HepG2 (cell line): Measurements from ENCODE around the gene CCDC122.

ENCODE experiments used
- ELF1 ChIP-seq: sonication (generic); formaldehyde crosslinking; IDR thresholded peaks from 2 replicates; pipeline ENCODE4 v1.4.0; 2020; ENCODE audit warnings: missing genetic modification reagents
- EP300 ChIP-seq, 3 experiments: sonication (generic) in 1 of 3; formaldehyde crosslinking in 1 of 3; IDR thresholded peaks; 2 replicates each; pipeline versions ENCODE4 v1.5.1 to v1.6.1; 2011 to 2020; ENCODE audit warnings: low read depth in 2 of 3, low read length in 2 of 3, borderline replicate concordance in 1 of 3, improper control_type of control experiment in 1 of 3, mild to moderate bottlenecking in 1 of 3, missing genetic modification reagents in 1 of 3, moderate library complexity in 1 of 3
- EZH2 ChIP-seq: conservative IDR thresholded peaks from 2 replicates; pipeline ENCODE4 v1.6.1; 2012; ENCODE audit warnings: mild to moderate bottlenecking, low read depth, low read length, moderate library complexity
- KDM1A ChIP-seq: IDR thresholded peaks from 2 replicates; pipeline ENCODE4 v1.6.1; 2016; ENCODE audit warnings: missing compliant biosample characterization
- NCOA2 ChIP-seq: sonication (generic); formaldehyde crosslinking; IDR thresholded peaks from 2 replicates; pipeline ENCODE4 v1.8.0; 2022; ENCODE audit warnings: inconsistent platforms
- NFE2L2 ChIP-seq: fragments of 150-350 bp; IDR thresholded peaks from 2 replicates; pipeline ENCODE4 v1.6.1; 2014; ENCODE audit warnings: low read length
- NPAS2 ChIP-seq: sonication (generic); formaldehyde crosslinking; IDR thresholded peaks from 2 replicates; pipeline ENCODE4 v1.8.0; 2022; ENCODE audit warnings: mild to moderate bottlenecking, missing genetic modification reagents, borderline replicate concordance
- SUZ12 ChIP-seq: fragments of 150-350 bp; IDR thresholded peaks from 2 replicates; pipeline ENCODE4 v1.6.1; 2014; ENCODE audit warnings: low read depth, low read length
- TAF15 ChIP-seq: fragments of 200-400 bp; formaldehyde crosslinking; IDR thresholded peaks from one replicate; pipeline ENCODE4 v1.6.1; 2018; ENCODE audit warnings: mild to moderate bottlenecking, low read depth, low read length; ENCODE audit not compliant: poor library complexity, severe bottlenecking
- ZNF678 ChIP-seq: sonication (generic); formaldehyde crosslinking; IDR thresholded peaks from 2 replicates; pipeline ENCODE4 v1.4.0; 2020; ENCODE audit warnings: mild to moderate bottlenecking, missing genetic modification reagents
- ZSCAN30 ChIP-seq: sonication (generic); formaldehyde crosslinking; IDR thresholded peaks from 2 replicates; pipeline ENCODE4 v1.5.0; 2020; ENCODE audit warnings: mild to moderate bottlenecking, missing genetic modification reagents
- TF ChIP-seq, protein P1 (sequence below): sonication (generic); formaldehyde crosslinking; IDR thresholded peaks from 2 replicates; pipeline ENCODE4 v1.5.0; 2020; ENCODE audit warnings: mild to moderate bottlenecking, missing genetic modification reagents, moderate library complexity
- TF ChIP-seq, protein P2 (sequence below), 2 experiments: IDR thresholded peaks; 2 replicates each; pipeline ENCODE4 v1.6.1; 2011 to 2012; ENCODE audit warnings: low read length in 2 of 2, borderline replicate concordance in 1 of 2, low read depth in 1 of 2, mild to moderate bottlenecking in 1 of 2, moderate library complexity in 1 of 2
- TF ChIP-seq, protein P3 (sequence below): sonication (generic); formaldehyde crosslinking; IDR thresholded peaks from 2 replicates; pipeline ENCODE4 v1.4.0; 2020; ENCODE audit warnings: missing genetic modification reagents

DNA sequence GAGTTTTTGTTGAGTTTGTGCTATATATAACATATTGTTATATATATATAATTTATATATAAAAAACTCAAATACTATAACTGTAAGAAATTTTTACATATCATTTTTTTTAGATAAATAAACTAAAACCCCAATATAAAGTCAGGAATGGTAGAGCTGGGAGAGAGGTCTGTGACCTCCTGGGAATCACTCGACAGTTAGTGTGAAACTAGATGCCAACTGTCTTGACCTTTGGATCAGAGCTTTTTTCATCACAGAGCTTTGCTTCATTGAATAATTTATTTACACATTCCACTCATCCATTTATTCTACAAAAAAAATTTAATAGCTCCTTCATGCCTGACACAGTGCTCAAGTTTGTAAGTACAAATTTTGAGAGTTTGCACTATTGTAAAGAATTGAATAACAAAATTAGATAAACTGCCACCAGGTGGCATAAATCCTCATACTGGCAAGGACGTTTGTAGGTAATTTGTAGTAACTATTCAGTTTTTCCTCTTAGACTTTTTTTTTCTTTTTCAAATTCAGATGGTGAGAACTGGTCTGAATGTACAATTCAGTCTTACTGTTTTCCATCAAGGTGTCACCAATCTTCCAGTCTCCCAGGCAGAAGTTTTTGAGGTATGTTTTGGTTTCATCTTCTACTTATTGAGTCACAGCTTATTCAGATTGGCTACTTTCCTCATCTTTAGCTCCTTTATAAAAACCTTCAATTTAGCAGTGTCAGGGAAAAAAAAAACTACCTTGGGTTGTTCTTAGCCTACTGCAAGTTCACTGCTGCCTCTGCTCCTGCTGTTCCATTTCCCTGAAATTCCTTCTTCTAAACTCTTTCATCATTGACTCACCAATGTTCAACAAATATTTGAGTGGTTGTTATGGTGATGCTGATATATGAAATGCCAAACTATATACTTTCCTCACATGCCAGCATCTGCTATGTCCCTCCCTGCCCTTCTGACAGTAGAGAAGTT is 28.9 kb upstream of the CCDC122 start:
- TF ChIP-seq SUZ12 (no peak), ZNF678 (CRISPR knock-in tag) (no peak), KDM1A (no peak), ZSCAN30 (CRISPR knock-in tag) (no peak), NPAS2 (no peak), NCOA2 (CRISPR knock-in tag) (no peak), EZH2 (no peak), ELF1 (CRISPR knock-in tag) (no peak), EP300 (IDR thresholded peaks at IDR 0.05; ENCODE audit: low read depth in 2 of 2, low read length in 2 of 2) (no peak), EP300 (CRISPR knock-in tag; IDR thresholded peaks at IDR 0.05; ENCODE audit: borderline replicate concordance) (no peak), TAF15 (no peak), NFE2L2 (no peak)
- TF ChIP-seq, protein P1, sequence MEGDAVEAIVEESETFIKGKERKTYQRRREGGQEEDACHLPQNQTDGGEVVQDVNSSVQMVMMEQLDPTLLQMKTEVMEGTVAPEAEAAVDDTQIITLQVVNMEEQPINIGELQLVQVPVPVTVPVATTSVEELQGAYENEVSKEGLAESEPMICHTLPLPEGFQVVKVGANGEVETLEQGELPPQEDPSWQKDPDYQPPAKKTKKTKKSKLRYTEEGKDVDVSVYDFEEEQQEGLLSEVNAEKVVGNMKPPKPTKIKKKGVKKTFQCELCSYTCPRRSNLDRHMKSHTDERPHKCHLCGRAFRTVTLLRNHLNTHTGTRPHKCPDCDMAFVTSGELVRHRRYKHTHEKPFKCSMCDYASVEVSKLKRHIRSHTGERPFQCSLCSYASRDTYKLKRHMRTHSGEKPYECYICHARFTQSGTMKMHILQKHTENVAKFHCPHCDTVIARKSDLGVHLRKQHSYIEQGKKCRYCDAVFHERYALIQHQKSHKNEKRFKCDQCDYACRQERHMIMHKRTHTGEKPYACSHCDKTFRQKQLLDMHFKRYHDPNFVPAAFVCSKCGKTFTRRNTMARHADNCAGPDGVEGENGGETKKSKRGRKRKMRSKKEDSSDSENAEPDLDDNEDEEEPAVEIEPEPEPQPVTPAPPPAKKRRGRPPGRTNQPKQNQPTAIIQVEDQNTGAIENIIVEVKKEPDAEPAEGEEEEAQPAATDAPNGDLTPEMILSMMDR (CRISPR knock-in tag), result peak; percentile 48
- TF ChIP-seq, protein P2, sequence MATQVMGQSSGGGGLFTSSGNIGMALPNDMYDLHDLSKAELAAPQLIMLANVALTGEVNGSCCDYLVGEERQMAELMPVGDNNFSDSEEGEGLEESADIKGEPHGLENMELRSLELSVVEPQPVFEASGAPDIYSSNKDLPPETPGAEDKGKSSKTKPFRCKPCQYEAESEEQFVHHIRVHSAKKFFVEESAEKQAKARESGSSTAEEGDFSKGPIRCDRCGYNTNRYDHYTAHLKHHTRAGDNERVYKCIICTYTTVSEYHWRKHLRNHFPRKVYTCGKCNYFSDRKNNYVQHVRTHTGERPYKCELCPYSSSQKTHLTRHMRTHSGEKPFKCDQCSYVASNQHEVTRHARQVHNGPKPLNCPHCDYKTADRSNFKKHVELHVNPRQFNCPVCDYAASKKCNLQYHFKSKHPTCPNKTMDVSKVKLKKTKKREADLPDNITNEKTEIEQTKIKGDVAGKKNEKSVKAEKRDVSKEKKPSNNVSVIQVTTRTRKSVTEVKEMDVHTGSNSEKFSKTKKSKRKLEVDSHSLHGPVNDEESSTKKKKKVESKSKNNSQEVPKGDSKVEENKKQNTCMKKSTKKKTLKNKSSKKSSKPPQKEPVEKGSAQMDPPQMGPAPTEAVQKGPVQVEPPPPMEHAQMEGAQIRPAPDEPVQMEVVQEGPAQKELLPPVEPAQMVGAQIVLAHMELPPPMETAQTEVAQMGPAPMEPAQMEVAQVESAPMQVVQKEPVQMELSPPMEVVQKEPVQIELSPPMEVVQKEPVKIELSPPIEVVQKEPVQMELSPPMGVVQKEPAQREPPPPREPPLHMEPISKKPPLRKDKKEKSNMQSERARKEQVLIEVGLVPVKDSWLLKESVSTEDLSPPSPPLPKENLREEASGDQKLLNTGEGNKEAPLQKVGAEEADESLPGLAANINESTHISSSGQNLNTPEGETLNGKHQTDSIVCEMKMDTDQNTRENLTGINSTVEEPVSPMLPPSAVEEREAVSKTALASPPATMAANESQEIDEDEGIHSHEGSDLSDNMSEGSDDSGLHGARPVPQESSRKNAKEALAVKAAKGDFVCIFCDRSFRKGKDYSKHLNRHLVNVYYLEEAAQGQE (IDR thresholded peaks at IDR 0.05; ENCODE audit: borderline replicate concordance in 1 of 2, low read depth in 1 of 2, low read length in 2 of 2), result no peak
- TF ChIP-seq, protein P3, sequence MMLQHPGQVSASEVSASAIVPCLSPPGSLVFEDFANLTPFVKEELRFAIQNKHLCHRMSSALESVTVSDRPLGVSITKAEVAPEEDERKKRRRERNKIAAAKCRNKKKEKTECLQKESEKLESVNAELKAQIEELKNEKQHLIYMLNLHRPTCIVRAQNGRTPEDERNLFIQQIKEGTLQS (CRISPR knock-in tag), result no peak
